NCI-H2171 treated with DMSO at 0.1 percent for 48 hours (cell line): ENCODE results near the gene NDUFAF2.
A peak's percentile ranks its signal among the peaks of the same experiment; 100 is the strongest.
"Not testable (repeated sequence)": the region's sequence is repeated elsewhere in the genome, so short reads cannot be mapped to it uniquely, and the experiment has no call there.

Experiments used
- DNase-seq: peaks from one replicate; lab custom pipeline; 2025; lab: John Stamatoyannopoulos, UW

Gene NDUFAF2

GRCh38 chr5:60944904-60945812, at the start of gene NDUFAF2, which contains the start of gene ERCC8:
NDUFAF2 (plus strand) TSS chr5:60945205; CDS start chr5:60945256, 51 bp downstream.
ERCC8 (minus strand) TSS chr5:60945070; CDS start chr5:60945008, 62 bp downstream.
- peak; percentile 82 for DNase-seq

DNA sequence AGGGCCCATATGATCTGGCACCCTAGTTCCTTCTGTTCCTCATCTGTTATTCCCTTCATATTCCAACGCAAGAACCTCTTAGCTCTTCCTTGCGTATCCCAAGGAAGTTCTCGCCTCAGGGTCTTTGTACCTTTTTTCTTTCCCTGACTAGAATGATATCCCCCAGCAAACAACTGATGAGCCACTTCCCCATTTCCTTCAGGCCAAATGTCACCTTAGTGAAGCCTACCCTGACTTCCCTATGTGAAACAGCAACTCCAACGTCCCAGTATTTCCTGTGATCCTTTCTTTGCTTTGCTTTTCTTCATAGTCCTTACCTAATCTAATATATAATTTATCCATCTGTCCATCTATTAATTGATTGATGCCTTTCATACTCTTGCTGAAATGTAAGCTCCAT, 48.0 kb upstream of the NDUFAF2 start:
- DNase-seq = no peak

- no peak for DNase-seq
Observed at GRCh38 chr5:60903356-60903755, 41.6 kb upstream of the NDUFAF2 start.

GRCh38 chr5:60916646-60917045, 28.4 kb upstream of the NDUFAF2 start:
- no peak for DNase-seq

- no peak for DNase-seq
Observed at GRCh38 chr5:60918466-60918865, 26.5 kb upstream of the NDUFAF2 start.

GRCh38 chr5:60927450-60927849, 17.6 kb upstream of the NDUFAF2 start:
- DNase-seq = no peak

GRCh38 chr5:60929024-60929423, 16.0 kb upstream of the NDUFAF2 start:
- no peak for DNase-seq

DNA sequence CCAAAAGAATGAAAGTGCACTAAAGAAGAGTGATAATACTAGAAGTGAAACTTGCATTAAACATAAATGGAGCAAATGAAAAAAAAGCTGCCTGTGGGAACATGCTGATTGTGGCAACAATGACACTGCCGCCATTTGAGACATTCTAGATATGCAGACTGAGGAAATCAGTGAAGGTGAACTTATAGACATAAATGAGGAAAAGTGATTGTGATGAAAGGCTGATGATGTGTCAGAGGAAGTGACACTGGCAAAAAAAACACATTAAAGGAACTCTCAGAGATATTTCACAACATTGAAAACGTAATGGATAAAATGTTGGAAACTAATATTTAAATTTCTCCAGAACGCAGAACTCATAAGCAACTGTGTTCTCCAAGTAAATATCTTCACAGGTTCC, 1.4 kb upstream of the NDUFAF2 start:
- DNase-seq = no peak

DNA sequence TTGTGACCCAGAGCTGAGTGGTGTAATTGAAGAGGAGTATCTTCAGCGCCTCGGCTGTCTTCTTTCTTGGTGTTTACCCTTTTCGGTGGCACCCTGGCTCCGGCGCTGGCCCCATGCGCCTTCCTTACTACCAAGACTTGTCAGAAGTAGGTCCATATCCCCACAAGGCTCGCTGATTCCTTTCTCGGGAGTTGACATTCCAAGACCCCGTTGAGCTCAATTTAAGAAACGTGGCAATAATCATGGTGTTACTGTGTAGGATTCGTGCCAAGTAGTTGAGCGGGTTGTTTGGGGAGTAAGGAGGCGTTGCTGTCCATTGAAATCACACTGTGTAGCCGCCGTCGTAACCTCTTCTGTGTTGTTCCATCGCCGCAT, 795 bp downstream of the NDUFAF2 start:
- peak; percentile 27 for DNase-seq

DNA sequence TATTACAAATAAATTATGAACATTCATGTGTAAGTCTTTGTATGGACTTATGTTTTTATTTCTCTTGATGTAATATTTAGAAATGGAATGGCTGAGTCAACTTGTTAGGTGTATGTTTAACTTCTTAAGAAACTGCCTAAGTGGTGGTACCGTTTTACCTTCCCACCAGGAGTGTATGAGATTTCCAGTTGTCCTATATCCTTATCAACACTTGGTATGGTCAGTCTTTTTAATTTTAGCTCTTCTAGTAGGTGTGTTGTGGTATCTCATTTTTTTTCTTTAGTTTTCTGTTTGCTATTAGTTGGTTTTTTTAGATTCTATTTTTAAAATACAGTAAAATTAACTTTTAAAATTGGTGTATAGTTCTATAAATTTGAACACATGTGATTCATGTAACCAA, 3.7 kb downstream of the NDUFAF2 start:
- no peak for DNase-seq

DNA sequence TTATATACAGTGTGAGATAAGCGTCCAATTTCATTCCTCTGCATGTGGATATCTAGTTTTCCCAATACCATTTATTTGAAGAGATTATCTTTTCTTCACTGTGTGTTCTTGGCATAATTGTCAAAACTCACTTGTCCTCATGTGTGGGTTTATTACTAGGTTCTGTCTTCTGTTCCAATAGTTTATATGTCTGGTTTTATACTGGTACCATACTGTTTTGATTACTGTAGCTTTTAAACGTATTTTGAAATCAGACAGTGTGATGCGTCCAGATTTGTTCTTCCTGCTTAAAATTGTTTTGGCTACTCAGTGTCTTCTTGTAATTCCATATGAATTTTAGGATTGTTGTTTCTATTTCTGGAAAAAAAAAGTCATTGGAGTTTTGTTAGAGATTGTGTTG, 10.2 kb downstream of the NDUFAF2 start:
- no peak for DNase-seq

DNA sequence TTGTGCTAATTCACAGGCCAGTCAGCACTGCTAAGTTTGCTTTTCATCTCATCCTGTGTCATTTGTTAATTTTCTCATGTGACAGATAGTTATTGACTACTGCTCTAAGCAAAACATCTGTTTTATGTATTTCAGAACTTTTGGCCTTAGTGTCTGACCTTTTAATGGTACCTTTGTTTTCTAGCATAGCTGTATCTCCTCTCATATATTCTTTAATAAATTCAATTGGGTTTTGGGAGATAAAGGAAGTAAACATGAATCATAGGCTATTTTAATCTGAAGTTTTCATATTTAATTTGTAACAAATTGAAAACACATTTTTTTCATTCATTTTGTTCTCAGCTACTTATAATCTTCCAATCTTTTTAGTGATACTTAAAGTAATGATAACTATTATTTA, 13.1 kb downstream of the NDUFAF2 start:
- DNase-seq = no peak

DNA sequence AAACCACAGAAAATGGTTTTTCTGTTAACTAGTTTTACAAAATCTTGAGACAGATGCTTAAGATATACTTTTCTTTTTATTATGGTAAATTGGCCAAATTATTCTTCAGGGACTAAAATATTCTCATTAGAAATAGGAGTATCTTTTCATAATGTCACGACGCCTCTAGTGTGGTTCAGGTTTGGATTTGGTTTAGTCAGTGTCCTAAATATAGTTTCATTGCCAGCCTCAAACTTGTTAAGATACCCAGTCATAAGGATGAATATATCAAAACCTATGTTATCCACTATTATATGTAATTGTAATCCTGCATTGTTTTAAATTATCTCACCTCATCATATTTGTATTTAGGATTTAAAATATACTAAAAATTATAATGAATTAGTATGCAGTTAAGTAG, 13.7 kb downstream of the NDUFAF2 start:
- DNase-seq = no peak

GRCh38 chr5:60959156-60959555, 14.2 kb downstream of the NDUFAF2 start:
- peak; percentile 10 for DNase-seq

DNA sequence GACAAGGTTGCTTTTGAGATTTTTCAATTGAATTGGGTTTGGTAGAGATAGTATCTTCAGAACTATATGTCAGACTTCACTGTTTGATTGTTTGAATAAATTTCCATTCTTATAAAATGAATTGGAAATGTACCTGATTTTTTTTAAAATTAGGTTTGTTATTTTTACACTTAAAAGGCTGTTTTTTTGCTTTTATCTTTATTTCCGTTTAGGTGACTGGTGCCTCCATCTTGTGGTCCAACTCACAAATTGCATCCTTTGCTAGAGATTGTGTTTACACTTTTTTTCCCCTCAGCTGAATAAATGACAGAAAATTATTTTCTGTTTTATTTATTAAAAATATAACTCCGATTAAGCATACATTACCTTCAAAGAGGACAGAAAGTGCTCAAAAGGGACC, 15.6 kb downstream of the NDUFAF2 start:
- DNase-seq = peak; percentile 1

DNA sequence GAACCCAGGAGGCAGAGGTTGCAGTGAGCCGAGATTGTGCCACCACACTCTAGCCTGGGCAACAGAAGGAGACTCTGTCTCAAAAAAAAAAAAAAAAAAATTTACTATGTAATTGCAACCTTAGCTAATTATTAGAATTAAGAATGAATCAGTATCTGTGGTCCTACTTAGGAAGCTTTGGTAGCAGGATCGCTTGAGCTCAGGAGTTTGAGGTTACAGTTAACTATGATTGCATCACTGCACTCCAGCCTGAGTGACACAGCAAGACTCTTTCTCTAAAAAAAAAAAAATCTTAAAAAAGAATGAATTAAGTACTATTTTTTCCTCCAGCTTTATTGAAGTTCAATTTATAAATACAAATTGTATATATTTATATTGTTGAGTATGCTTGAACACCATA, 16.7 kb downstream of the NDUFAF2 start:
- no peak for DNase-seq

GRCh38 chr5:60972231-60972630, 27.2 kb downstream of the NDUFAF2 start:
- DNase-seq = no peak

DNA sequence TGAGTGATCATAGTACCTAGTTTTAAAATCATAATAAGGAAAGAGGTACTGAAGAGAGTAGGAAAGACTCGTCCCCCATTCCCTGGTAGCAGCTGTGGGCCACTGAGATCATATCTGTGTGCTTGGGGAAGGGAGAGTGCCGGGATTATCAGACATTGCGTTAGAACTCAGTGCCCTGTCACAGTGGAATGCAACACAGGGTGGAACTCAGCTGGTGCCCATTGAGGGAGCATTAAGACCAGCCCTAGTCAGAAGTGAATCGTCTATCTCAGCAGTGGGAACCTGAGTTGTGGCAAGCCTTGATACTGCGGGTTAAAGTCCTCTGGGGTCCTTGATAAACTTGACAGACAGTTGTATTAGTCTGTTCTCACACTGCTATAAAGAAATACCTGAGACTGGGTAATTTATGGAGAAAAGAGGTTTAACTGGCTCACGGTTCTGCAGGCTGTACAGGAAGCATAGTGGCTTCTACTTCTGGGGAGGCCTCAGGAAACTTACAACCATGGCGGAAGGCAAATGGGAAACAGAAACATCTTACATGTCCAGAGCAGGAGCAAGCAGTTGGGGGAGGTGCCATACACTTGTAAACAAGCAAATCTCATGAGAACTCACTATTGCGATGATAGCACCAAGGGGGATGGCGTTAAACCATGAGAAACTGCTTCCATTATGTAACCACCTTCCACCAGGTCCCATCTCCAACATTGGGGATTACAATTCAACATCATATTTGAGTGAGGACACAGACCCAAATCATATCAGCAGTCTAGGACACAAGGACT, 33.1 kb downstream of the NDUFAF2 start:
- no peak for DNase-seq

GRCh38 chr5:60978968-60979367, 34.0 kb downstream of the NDUFAF2 start:
- DNase-seq = no peak

GRCh38 chr5:60980511-60980910, 35.5 kb downstream of the NDUFAF2 start:
- DNase-seq = no peak

GRCh38 chr5:60982127-60982526, 37.1 kb downstream of the NDUFAF2 start:
- DNase-seq = not testable (repeated sequence)

- DNase-seq = no peak
Observed at GRCh38 chr5:60989790-60990189, 44.8 kb downstream of the NDUFAF2 start.

- DNase-seq = no peak
Observed at GRCh38 chr5:60992871-60993270, 47.9 kb downstream of the NDUFAF2 start.
